Amygdala (tissue), 56 donors: ENCODE measurements around the gene NUP98.
"Not testable (repeated sequence)": the region's sequence is repeated elsewhere in the genome, so short reads cannot be mapped to it uniquely, and the experiment has no call there.

Experiments
- DNase-seq, 56 donors: peaks; one replicate each; lab custom pipeline; 2025; lab: John Stamatoyannopoulos, UW

Gene NUP98

DNA sequence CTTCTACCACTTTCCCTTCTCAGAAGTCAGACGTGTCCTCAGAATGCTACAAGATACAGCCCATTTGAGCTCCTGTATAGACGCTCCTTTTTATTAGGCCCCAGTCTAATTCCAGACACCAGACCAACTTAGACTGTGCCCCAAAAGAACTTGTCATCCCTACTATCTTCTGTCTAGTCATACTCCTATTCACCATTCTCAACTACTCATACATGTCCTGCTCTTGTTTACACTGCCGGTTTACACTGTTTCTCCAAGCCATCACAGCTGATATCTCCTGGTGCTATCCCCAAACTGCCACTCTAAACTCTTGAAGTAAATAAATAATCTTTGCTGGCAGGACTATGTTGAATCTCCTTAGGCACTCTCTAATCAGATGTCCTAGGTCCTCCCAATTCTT lies 144.8 kb downstream of the NUP98 start:
- not testable (repeated sequence) for DNase-seq

DNA sequence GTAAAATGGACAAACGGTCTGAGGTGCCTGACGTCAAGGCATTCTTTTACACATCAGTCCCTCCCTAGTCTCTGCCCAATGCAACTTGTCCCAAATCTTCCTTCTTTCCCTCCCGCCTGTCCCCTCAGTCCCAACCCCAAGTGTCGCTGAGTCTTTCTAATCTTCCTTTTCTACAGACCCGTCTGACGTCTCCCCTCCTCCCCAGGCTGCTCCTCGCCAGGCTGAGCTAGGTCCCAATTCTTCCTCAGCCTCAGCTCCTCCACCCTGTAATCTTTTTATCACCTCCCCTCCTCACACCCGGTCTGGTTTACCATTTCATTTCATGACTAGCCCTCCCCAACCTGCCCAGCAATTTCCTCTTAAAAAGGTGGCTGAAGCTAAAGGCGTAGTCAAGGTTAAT lies 148.0 kb downstream of the NUP98 start:
- DNase-seq = not testable (repeated sequence)

DNA sequence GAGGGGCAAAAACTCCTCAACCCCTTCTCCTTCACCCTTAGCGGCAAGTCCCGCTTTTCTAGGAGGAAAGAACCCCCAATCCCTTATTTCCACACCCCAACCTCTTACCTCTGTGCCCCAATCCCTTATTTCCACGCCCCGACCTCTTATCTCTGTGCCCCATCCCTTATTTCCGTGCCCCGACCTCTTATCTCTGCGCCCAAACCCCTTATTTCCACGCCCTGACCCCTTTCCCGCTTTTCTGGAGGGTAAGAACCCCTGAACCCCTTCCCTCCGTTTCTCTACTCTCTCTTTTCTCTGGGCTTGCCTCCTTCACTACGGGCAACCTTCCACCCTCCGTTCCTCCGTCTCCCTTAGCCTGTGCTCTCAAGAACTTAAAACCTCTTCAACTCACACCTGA lies 148.5 kb downstream of the NUP98 start:
- DNase-seq = not testable (repeated sequence)

DNA sequence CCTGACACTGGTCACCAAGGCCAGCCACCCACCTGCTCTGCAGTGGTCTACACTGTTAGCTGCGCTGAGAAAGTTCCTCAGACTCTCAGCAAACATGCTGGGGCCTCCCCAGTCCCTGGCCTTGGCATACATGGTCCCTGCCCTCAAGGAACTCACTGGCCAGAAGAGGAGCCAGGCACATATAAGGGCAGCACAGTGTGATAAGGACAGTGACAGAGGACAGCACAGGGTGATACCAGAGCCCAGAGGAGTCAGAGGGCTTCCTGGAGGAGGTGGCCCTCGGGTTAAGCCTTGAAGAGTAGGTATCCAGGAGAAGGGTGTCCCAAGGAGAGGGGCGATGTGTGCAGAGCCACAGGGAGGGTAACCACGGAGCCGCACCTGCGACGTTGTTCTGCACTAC lies 151.8 kb downstream of the NUP98 start:
- no peak for DNase-seq

DNA sequence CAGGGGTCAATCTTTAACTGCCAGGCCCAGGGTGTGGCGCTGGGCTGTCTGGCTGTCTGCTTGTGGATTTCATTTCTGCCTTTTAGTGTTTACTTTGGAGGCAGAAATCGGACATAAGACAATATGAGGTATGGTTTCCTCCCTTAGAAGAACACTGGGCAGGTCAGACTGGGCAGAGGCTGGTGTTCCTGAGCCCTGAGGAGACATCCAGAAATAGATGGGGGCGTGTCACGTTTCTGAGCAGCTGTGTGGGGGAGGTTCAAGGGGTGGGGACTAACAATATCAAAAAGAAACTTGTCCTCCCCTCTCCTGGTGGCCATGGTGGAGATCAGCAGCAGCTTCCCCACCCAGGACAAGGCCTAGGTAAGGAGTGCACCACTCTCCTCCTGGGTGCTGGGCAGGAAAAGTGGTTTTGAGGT lies 152.5 kb downstream of the NUP98 start, which contains the start of gene ART1:
Gene ART1 (plus strand): TSS at position 312 of the 419 bp plus-strand sequence. CDS start 14,086 bp downstream, outside the sequence.
- DNase-seq = no peak

DNA sequence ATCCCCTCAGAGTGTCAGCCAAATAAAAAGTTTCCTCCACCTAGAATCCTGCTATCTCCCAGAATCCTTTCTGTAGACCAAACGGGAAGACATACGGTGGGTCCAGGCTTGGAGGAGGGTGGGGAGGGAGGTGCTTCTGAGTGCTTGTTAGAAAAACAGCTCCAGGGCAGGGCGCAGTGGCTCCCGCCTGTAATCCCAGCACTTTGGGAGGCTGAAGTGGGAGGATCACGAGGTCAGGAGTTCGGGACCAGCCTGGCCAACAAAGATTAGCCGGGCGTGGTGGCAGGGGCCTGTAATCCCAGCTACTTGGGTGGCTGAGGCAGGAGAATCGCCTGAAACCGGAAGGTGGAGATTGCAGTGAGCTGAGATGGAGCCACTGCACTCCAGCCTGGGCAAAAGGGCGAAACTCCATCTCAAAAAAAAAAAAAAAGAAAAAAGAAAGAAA lies 154.2 kb downstream of the NUP98 start:
- not testable (repeated sequence) for DNase-seq

DNA sequence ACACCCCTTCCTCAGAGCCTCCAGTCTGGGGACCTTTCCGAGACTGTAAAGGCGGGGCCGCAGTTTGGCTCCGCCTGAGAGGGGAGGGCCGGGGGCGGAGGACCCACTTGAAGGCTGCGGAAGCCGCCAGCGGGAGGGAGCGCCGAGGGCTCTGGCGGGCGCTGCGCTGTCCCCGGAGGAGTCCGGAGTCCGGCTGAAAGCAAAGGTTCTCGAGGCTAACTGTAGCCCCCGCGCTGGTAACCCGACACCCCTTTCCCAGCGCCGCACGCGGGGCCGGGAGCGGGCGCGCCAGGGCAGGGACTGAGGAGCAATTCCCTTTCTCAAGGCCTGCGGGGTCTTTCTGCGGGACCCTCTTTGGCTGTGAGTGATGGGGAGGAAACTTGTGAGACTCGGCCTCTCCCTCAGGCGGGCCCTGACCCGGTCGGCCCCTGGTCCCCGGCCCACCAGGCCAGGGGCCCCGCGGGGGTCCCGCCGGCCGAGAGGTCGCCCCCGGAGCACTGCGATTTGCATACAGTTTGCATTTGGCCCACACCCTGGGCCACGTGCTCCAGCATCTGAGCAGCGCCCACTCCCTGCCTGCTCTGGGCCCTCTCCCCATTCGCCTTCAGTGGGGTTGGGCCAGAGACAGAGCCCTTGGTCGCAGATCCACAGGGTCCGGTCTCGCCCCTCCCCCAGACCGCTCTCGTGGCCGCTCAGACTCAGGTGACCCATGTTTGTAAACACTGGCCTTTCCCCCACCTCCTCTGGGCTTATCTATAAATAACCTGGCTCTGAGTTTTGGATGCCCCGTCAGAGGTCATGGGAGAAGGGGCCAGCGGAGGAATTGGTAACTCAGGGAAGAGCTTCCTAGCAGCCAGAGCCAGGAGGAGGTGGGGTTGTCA lies 155.0 kb downstream of the NUP98 start:
- peak in 12 of 56 donors; percentile 1 to 35 (median 14) for DNase-seq

DNA sequence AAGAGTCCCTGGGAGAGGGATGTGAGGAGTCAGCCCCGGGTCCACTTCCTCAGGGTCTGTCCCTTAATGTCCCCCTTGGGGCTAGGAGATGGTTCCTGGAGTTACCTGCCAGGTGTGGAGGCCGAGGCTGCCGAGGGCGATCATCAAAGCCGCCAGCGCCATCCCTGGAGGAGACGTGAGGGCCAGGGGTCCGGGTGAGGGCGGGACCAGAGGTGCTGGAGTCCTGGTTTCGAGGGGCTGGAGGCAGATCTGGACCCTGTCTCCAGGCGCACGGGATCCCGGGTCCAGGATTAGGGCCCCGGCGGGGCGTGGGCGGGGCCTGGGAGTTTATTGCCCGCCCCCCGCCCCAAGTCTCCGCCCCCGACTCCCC lies 155.7 kb downstream of the NUP98 start, which contains the start of gene ART5:
Gene ART5 (minus strand): TSS at position 292 of the 370 bp plus-strand sequence. CDS start 130 bp downstream, at position 162.
- peak in 1 of 56 donors; percentile 35 for DNase-seq

DNA sequence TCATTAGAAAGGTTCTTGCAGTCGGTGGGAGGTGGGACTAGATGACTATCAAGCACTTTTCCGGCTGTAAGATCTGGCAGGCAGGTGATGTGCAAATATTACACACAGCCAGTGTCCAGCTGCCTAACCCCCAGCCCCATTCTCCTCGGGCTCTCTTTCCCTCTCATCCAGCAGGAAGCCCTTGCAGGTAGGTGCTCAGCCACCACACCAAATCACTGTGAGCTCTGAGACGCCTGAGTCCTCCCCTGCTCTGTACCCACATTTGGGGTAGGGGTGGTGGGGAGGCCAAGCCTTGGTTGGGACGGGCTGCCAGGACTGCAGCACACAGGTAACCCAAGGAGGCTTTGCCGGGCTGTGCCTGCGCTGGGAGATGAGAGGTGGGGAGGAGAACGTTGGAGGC lies 156.2 kb downstream of the NUP98 start:
- no peak for DNase-seq

DNA sequence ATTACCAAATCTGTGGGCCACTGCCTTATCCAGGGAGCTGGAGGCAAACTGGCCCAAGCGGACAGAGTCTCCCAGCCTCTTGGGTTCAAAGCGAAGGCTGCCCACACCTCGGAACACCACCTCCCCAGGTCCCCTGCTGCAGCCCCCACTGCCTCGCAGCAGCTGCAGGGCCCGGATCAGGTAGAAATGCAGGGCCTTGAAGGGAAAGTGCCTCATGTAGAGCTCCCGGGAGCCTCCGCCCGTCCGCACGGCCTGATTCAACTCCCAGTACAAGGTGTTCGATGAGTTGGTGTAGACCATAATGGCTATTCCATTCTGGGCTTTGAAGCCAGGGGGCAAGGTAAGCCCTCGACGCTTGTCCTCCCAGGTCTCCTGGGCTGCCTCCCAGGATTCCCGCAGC lies 157.5 kb downstream of the NUP98 start:
- no peak for DNase-seq

DNA sequence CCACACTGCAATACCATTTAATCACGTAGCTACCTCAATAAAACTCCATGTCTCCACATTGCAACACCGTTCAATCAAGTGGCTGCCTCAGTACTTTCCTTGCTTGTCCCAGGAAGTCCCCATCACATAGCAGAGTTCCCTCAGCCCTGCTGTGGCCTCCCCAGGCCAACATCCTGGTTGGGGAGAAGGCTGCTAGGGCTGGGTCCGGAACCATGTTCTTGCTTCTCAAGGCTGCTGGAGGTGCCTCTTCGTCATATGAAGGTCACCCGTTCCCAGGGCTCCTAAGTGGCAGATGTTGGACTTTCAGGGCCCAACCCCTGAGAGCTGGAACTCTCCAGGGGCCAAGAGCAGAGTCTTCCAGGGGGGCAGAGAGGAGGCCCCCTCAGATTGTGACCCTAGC lies 158.8 kb downstream of the NUP98 start:
- no peak for DNase-seq

DNA sequence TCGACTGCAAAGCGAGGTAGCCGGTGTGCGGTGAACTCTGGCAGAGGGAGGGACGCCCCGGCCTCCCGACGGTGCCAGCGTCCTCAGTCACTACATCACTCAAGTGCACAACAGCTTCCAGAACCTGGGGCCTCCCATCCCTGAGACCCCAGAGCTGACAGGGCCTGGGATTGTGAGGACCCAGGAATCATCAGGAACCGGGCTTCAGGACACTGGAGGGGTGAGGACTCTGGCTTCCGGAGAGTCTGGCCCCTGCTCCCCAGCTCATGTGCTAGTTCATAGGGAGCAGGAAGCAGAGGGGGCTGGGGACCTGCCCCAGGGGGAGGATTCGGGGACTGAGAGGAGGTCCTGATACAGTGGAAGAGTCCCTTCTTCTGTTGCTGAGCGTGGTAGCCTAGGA lies 160.2 kb downstream of the NUP98 start:
- DNase-seq = no peak

DNA sequence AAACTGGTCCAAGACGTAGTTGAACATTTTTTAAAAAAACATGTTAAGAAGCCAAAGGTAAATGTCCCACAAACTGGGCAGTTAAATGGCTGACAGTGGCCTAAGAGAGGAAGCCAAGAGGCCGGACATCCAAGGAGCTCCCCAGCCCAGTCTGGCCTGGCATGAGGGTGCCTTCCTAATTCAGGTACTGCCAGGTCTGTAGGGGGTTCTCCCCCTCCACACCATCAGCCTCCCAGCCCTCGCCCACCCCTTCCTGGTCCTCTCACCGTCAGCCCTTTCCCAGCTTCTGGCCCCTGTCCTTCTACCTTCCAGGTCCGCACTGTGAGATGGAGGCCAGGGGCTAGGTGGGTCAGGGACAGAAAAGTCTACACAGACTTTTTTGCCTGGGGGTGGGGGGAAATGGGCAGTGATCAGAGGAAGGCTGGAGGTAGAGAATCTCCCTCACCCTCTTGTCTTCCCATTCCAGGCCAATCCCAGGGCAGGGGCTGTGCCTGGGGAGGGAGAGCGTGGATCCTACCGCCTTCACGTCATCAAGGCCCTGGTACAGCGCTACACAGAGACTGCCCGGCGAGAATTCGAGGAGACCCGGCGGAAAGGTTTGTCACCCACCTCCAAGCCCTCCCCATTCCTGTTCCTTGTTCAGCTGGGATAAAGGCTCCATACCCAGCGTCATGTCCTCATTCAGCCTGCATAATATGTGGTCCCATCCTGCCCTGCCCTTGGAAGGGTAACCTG lies 161.5 kb downstream of the NUP98 start:
- no peak for DNase-seq

DNA sequence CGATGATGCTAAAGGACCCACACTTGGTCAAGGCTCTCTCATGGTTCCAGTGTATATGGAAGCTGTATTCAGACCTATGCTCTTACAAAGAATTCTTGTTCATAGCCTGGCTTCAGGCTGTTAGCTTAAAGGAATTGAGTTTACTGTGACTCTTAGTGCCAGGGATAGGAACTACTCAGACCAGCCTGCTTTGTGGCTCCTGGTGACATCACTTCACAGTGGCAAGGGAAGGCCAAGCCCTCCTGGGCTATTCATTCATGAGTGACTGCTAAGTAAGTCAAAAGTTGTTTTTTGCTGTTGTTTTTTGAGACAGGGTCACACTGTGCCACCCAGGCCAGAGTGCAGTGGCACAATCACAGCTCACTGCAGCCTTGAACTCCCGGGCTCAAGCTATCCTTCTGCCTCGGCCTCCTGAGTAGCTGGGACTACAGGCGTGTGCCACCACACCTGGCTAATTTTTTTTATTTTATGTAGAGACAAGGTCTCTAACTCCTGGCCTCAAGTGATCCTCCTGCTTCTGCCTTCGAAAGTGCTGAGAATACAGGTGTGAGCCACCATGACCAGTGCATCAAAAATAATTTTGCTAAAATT lies 165.2 kb downstream of the NUP98 start:
- no peak for DNase-seq

DNA sequence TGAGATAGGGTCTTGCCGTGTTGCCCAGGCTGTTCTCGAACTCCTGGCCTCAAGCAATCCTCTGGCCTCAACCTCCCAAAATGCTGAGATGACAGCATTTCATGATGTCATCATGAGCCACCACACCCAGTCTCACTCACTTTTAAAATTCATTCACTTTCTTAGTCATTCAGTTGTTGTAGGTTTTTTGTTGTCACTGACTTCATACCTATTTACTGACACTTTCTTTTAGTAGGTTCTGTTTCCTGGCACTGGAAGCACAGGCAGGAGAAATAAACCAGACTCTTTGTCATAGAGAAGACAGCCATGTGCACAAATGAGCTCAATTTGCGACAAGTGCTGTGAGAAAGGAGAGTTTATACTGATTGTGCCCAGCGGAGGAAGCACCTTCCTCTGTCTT lies 166.0 kb downstream of the NUP98 start:
- DNase-seq = no peak

DNA sequence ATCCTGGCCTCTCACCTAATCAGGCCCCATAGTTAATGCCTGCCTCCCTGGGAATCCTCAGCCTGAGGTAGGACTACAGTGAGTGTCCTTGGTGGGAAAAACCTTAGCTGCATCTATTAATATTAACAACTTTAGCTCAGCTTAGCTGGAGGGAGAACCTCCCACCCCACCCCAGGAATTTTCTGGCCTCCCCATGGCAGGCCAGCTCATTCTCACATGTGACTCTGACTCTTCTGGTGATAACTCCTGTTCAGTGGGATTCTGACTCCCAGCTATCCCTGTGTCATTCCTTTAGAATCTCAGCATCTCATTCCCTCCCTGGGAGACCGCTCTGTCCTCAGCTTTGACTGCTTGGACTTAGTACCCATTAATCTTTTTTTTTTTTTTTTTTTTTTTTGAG lies 170.1 kb downstream of the NUP98 start:
- no peak for DNase-seq

DNA sequence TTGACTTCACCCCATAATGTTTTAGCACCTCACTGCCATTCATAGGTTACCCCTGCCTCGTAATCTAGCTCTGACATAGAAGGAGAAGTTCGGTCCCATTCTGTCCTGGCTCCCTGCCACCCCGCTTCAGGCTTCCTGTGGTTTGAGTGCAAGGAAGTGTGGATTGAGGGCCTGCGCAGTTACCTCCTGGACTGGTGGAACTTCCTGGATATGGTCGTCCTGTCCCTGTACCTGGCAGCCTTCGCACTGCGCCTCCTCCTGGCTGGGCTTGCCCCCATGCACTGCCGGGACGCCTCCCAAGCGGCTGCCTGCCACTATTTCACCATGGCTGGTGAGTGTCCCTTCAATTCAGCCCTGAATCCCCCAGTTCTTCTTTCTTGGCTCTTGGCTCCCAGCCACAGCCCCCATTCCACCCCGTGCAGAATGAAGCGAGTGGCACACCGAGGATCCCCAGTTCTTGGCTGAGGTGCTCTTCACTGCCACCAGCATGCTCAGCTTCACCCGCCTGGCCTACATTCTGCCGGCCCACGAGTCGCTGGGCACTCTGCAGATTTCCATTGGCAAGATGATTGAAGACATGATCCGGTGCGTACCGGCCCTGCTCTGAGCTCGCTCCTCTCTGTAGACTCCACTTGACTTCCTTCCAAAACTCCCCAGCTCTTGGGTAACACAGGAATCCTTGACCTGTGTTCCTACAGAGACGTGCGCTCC lies 170.9 kb downstream of the NUP98 start:
- DNase-seq = peak in 14 of 56 donors; percentile 3 to 52 (median 23)
